EH (cell line): ENCODE data around the gene OAF.
A peak's percentile ranks its signal among the peaks of the same experiment; 100 is the strongest.
"Not testable (repeated sequence)": the region's sequence is repeated elsewhere in the genome, so short reads cannot be mapped to it uniquely, and the experiment has no call there.

Experiments used
- DNase-seq: peaks from one replicate; pipeline ENCODE4 v3.0.0-alpha.2; 2015; ENCODE audit warnings: low read depth

The OAF gene

GRCh38 chr11:120210626-120211521 is at the start of gene OAF:
Gene OAF, plus strand, starts transcription at chr11:120211032. Its CDS starts 248 bp downstream, at chr11:120211280.
- peak; percentile 90 for DNase-seq

DNA sequence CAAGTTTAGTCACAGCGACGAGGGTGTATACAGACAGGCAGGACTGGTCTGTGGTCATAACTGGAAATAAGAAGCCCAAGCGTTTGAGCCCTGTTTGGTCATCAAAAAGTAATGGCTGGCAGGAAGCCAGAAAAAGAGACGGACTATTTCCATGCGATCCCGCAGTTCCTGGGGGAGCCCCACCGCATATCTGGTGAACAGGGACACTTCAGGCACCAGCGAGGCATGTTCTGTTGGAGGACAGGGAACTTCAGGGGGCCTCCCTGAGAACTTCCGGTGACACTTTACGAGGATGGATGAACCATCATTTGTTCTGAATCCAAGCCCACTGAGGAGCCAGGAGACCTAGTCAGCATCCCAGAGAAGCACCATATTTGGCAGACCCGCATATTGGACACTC is 43.2 kb upstream of the OAF start:
- no peak for DNase-seq

GRCh38 chr11:120168108-120168959 is 42.5 kb upstream of the OAF start:
- DNase-seq, result no peak

GRCh38 chr11:120168960-120169681 is 41.7 kb upstream of the OAF start:
- DNase-seq, result peak; percentile 69

DNA sequence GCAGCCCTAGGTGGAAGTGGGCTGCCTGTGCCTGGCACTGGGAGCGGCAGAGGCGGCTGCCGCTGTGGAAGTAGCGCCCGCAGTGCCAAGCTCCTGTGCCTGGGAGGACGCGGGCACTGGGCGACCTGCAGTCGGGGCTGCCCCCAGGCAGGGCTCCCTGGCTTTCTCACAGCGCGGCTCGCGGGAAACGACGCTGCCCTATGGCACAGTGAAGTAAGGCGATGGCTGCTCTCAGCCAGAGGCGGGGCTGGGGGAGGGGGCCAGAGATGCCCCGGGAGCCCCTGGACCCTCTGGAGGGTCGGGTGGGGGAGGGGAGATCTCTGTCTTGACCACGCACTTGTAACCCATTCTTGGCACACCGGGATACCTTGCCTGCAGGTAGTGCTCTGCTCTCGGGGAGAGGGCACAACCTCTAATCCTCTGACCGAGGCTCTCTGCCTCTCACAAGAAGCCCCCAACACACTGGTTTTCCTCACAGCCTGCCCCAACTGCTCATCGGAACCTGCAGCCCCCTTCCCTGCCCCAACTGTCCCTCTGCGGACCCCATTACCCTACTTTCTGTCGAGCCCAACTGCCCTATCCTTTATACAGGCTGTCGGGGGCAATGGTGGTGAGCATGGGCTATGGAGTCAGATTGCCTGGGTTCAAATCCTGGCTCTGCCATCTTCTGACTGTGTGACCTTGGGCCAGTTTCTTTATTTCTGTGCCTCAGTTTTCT is 40.7 kb upstream of the OAF start:
- DNase-seq, result no peak

DNA sequence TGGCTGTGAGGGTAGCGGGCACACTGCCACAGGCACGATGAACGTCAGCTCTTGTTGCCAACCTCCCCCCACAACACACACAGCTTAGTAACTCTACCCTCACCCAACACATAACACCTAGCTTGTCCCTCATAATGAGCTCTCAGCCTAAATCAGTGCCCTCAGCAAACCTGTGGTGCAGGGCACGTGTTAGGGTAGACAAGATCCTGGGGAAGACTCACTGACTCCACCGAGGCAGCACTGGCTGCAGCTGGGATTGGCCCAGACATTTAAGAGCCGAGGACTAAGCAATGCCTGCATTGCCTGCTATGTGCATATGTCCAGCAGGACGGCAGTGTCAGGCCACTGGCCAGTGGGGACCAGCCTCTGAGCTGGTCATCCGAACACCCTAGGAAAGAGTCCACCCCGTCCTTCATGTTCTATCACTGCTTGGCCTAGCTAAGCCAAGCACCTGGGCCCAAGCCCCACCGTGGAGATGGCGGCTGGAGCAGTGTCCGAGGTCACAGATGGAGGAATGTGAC is 40.0 kb upstream of the OAF start:
- no peak for DNase-seq

DNA sequence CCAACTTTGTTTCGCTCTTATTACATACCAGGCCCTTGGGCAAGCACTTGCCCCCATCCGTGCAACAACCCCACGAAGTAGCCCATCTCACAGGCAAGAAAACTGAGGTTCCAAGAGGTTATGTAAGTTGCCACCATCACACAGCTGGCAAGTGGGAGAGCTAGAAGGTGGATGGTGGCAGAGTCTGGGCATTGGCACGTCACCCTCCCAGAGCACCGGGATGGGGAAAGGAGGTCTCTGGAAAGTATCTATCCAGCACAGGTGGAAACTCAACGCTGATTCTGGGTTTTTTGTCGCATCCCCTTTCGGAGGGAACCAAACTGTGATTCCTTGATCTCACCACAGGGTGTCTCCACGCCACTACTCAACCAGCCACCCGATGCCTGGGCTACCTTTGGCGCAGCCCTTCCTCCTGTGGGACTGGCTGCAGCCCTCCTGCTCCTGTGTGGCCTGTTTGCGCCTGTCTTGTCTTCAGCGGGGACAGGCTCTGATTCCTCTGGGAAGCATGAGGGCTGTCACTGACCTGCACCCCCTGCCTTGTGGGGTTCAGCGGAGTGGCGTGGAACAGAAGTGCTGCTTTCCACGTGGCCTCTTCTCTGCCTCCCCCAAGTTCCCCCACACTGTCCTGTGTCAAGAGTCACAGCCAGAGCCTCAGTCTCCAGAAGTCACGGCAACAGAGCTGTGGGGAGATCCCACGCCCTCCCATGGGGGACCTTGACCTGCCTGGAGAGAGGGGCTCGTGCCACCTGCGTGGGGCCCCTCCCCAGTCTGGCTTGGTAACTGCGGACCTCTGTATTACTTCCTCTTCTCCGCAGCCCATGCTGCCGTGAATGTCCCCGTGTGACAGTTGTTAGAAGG is 38.5 kb upstream of the OAF start:
- DNase-seq, result peak; percentile 72

DNA sequence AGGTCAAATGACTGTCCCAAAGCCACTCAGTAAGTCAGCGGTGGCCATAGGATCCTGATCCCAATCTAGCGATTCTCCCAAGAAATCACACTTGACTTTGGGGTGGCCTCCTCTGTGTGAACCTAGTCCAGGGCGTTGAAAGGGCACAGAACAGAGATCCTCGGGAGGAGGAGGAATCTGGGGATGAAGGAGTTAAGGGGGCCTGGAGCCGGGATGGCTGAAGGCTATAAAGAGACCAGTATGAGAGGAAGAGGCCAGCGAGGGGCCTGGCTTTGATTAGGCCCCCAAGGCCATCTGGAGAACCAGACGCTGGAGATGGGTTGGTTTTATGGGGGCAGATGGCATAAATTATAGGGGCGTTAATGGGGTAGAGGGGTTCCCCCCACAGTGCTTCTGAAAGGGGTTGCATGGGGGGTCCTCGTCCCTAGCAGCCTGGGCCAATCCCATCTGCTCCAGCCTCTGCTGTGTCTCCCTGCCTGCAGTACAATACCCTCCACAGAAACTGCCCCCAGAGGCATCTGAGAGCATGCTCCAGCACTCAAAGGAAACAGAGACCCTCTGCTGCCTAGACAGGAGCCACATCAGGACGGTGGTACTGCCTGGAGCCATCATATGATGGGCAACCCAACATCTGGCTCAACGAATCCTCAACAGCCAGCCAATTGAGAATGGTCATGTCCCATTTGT is 37.7 kb upstream of the OAF start:
- DNase-seq, result no peak

DNA sequence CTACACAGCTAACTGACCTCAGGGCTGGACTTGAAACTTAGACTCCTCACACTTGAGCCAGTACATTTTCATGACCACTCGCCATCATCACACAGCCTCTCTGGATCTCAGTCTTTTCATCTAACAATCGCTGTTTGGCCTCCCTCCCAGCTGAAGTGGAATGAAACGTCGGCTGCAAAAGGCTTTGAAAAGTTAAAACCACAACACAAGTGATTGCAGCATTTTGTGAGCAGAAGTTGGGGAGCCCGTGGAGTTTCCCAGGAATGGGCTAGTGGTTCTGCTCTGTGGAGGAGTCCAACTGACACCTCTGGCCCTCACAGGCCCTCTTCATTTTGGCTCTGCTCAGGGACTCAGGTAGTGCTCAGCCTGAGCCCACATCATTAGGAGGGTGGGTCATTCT is 37.0 kb upstream of the OAF start:
- no peak for DNase-seq

- DNase-seq, result no peak
Measured at GRCh38 chr11:120174866-120175265, 36.0 kb upstream of the OAF start.

DNA sequence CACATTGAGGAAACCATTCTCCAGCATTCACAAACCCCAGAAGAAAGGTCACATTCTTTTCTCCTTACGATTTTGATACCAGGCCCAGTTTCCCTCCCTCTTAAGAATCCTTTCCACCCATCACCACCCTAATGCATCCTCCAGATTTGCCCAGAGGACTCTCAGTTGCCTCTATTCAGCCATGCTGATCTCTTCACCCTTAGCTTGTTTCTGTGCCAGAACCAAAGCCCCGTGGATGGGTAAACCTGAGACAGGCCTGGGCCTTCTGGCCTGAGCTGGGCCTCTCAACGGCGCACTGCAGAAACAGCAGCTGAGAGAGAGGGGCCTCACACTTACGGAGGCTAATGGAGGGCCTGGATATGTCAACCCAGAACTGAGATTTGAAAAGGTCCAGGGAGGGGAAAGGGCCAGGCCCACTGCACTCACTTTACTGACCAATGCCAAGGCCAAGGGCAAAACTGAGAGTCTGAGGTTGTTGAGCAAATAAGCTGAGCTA is 32.2 kb upstream of the OAF start:
- DNase-seq, result peak; percentile 76

DNA sequence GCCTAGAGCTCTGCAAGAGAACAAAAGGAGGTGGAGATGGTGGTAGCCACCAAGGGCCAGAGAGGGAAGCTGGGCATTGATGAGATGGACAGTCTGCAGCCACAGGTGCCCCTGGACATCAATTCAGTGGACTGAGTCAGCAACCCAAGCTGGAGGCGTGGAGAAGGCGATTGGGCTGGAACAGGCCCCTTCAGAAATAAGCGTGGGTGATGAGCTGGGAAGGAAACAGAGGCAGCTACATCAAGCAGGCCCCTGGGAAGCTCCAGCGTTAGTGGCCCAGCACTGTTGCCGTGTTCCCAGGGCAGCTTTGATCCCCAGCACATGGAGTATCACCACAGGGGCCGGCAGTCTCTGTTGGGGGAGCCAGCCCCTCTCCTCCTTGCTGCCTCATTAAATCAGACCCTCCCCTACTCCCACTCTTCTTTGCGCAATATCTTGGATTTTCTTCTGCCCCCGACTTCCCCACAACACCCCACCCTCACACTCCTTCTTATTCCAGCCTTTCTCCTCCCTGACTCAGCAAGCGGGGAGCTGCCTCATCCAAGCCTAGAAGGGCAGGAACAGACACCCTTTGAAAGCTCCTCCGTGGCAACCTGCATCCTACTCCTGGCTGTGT is 31.7 kb upstream of the OAF start:
- no peak for DNase-seq

GRCh38 chr11:120180063-120180462 is 30.8 kb upstream of the OAF start:
- not testable (repeated sequence) for DNase-seq

GRCh38 chr11:120180551-120181232 is 30.1 kb upstream of the OAF start:
- peak; percentile 68 for DNase-seq

- no peak for DNase-seq
Measured at GRCh38 chr11:120181376-120181975, 29.4 kb upstream of the OAF start.

DNA sequence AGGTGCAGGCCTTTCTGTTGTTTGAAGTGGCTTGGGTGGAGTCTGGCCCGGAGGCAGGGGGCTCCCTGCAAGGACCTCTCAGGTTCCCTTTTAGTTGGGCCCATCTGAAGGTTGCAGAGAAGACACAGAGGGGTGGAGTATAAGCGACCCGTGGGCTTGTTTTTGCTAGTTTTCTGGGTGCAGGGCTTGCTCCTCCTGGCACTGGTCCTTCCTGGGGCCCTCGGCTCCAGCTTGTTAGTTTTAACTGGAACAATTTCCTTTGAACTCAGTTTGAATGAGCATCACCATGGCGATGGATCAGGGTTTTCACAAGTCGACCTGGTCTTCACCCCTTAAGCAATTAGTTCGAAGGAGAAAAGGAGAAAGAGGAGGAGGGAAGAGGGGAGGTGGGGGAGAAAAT is 28.5 kb upstream of the OAF start:
- no peak for DNase-seq

- DNase-seq, result peak; percentile 26
Measured at GRCh38 chr11:120182790-120183491, 27.9 kb upstream of the OAF start.
